HCT116 (cell line): ENCODE data around the gene SH3BP1. TPM values are rescaled to one million over a fixed set of nuclear protein-coding genes. Genes with fewer than 3 reads are reported as not detected.
A peak's percentile ranks its signal among the peaks of the same experiment; 100 is the strongest.

Experiments
- ATAC-seq: fragments of 200-7000 bp; cut with Tn5 transposase; 2 replicates; pipeline ENCODE4 v1.9.1; 2020; ENCODE audit warnings: mild to moderate bottlenecking, moderate library complexity
- BruUV-seq: library from RNA; stranded (reverse); fragments of 400-500 nt; replicated peaks from 2 replicates; lab custom pipeline; 2021; lab: Mats Ljungman, UMichigan
- CTCF ChIA-PET: fragments of 300-600 bp; sonication (Branson Sonifier 250); formaldehyde crosslinking; loops from one replicate; lab custom pipeline; 2021; ENCODE audit warnings: antibody characterized with exemption; lab: Charles Lee
- POLR2A ChIA-PET: fragments of 300-600, 350-600 bp; sonication (Branson Sonifier 250); formaldehyde crosslinking; loops from one replicate; lab custom pipeline; 2021; ENCODE audit warnings: antibody characterized with exemption; lab: Charles Lee
- RAD21 ChIA-PET, 2 experiments: fragments of 300-600 bp; sonication (Branson Sonifier 250); formaldehyde crosslinking; loops; one replicate each; lab custom pipeline; 2023; ENCODE audit warnings: low total read pairs in 2 of 2; ENCODE audit not compliant: uncharacterized antibody in 2 of 2, unreplicated experiment in 2 of 2, low non-redundant PET in 1 of 2; lab: Charles Lee
- DNase-seq: peaks from one replicate; pipeline ENCODE4 v3.0.0-alpha.2; 2010; ENCODE audit warnings: low read depth, low spot score
- H2AFZ ChIP-seq: fragments of 200-600 bp; shearing (Covaris generic), sonication (generic); 2 replicates; pipeline ENCODE4 v1.6.1; 2017; ENCODE audit warnings: low read depth, mixed run types, mixed read lengths, antibody characterized with exemption, low read length; ENCODE audit not compliant: poor library complexity, severe bottlenecking
- H3K27ac ChIP-seq: 2 replicates; pipeline ENCODE4 v1.5.1; 2012; ENCODE audit warnings: low read depth, low read length
- H3K27me3 ChIP-seq: fragments of 200-600 bp; sonication (generic); 2 replicates; pipeline ENCODE4 v1.6.1; 2016; ENCODE audit warnings: mixed run types, low read length, mixed read lengths; ENCODE audit not compliant: insufficient read depth
- H3K36me3 ChIP-seq, 2 experiments: fragments of 200-500 bp in 1 of 2; fragments of 200-600 bp in 1 of 2; sonication (Bioruptor generic) in 1 of 2; sonication (generic) in 1 of 2; 2 replicates each; pipeline versions ENCODE4 v1.5.1 to v1.6.1; 2014 to 2016; ENCODE audit warnings: low read length in 2 of 2, inconsistent platforms in 1 of 2, mixed read lengths in 1 of 2, mixed run types in 1 of 2; ENCODE audit not compliant: insufficient read depth in 2 of 2, control insufficient read depth in 1 of 2
- H3K4me1 ChIP-seq, 2 experiments: fragments of 200-600 bp in 1 of 2; sonication (generic) in 1 of 2; 2 replicates each; pipeline versions ENCODE4 v1.5.1 to v1.6.1; 2012 to 2017; ENCODE audit warnings: low read length in 2 of 2, inconsistent platforms in 1 of 2, mild to moderate bottlenecking in 1 of 2, mixed read lengths in 1 of 2, mixed run types in 1 of 2, moderate library complexity in 1 of 2; ENCODE audit not compliant: insufficient read depth in 2 of 2, control insufficient read depth in 1 of 2
- H3K4me2 ChIP-seq: fragments of 200-600 bp; sonication (generic); 2 replicates; pipeline ENCODE4 v1.6.1; 2017; ENCODE audit warnings: mixed run types, low read length, mixed read lengths
- H3K4me3 ChIP-seq, 2 experiments: fragments of 200-600 bp in 1 of 2; sonication (generic) in 1 of 2; replicated peaks in 1 of 2; 2 replicates each; pipeline ENCODE4 v1.5.1; 2011 to 2016; ENCODE audit warnings: low read length in 2 of 2, control low read depth in 1 of 2, low read depth in 1 of 2, mild to moderate bottlenecking in 1 of 2, mixed read lengths in 1 of 2, mixed run types in 1 of 2
- H3K79me2 ChIP-seq: fragments of 200-600 bp; sonication (generic); 2 replicates; pipeline ENCODE4 v1.6.1; 2017; ENCODE audit warnings: mild to moderate bottlenecking, mixed run types, low read length, moderate library complexity, mixed read lengths; ENCODE audit not compliant: insufficient read depth
- H3K9ac ChIP-seq: fragments of 200-600 bp; sonication (generic); 2 replicates; pipeline ENCODE4 v1.6.1; 2016; ENCODE audit warnings: low read length, mixed read lengths
- H3K9me2 ChIP-seq: fragments of 200-600 bp; sonication (generic), shearing (Covaris generic); 2 replicates; pipeline ENCODE4 v1.6.1; 2017; ENCODE audit warnings: mixed run types, mild to moderate bottlenecking, moderate library complexity; ENCODE audit not compliant: insufficient read depth
- H3K9me3 ChIP-seq, 2 experiments: fragments of 200-500 bp in 1 of 2; fragments of 200-600 bp in 1 of 2; sonication (Bioruptor generic) in 1 of 2; sonication (generic) in 1 of 2; 2 replicates each; pipeline ENCODE4 v1.6.1; 2014 to 2017; ENCODE audit warnings: low read length in 2 of 2, mixed read lengths in 2 of 2, inconsistent platforms in 1 of 2, low read depth in 1 of 2, mild to moderate bottlenecking in 1 of 2, mixed run types in 1 of 2, moderate library complexity in 1 of 2; ENCODE audit not compliant: control insufficient read depth in 1 of 2, insufficient read depth in 1 of 2
- H4K20me1 ChIP-seq: fragments of 200-600 bp; sonication (generic), shearing (Covaris generic); 2 replicates; pipeline ENCODE4 v1.6.1; 2017; ENCODE audit warnings: mixed run types, mild to moderate bottlenecking, moderate library complexity; ENCODE audit not compliant: insufficient read depth
- CTCF ChIP-seq, 3 experiments: fragments of 200-600 bp in 1 of 3; sonication (generic) in 1 of 3; IDR thresholded peaks in 2 of 3; conservative IDR thresholded peaks in 1 of 3; 2 replicates each; pipeline ENCODE4 v1.5.1; 2012 to 2017; ENCODE audit warnings: low read depth in 2 of 3, low read length in 2 of 3, antibody characterized with exemption in 1 of 3, borderline replicate concordance in 1 of 3, control low read depth in 1 of 3, mild to moderate bottlenecking in 1 of 3, mixed read lengths in 1 of 3, mixed run types in 1 of 3, moderate library complexity in 1 of 3; ENCODE audit not compliant: insufficient read depth in 1 of 3
- EZH2 ChIP-seq: fragments of 200-600 bp; sonication (generic); IDR thresholded peaks from 2 replicates; pipeline ENCODE4 v1.6.1; 2017; ENCODE audit warnings: antibody characterized with exemption, mixed run types
- REST ChIP-seq: IDR thresholded peaks from 2 replicates; pipeline ENCODE4 v1.6.1; 2012; ENCODE audit warnings: low read depth
- SP1 ChIP-seq: IDR thresholded peaks from 2 replicates; pipeline ENCODE4 v1.6.1; 2012; ENCODE audit warnings: low read depth
- SRF ChIP-seq: IDR thresholded peaks from 2 replicates; pipeline ENCODE4 v1.6.1; 2012; ENCODE audit warnings: low read depth
- YY1 ChIP-seq: IDR thresholded peaks from 2 replicates; pipeline ENCODE4 v1.6.1; 2011; ENCODE audit warnings: low read length, low read depth, moderate library complexity, mild to moderate bottlenecking; ENCODE audit not compliant: insufficient replicate concordance; ENCODE audit errors: extremely low read depth
- ZNF274 ChIP-seq: fragments of 200-500 bp; sonication (Bioruptor generic); IDR thresholded peaks from 2 replicates; pipeline ENCODE4 v1.6.1; 2014; ENCODE audit warnings: mild to moderate bottlenecking, low read depth, low read length, inconsistent platforms
- intact Hi-C: fragments of 100-400 bp; cut with micrococcal nuclease; formaldehyde crosslinking; loops from 2 replicates; pipeline ENCODE4 v1.10.0; 2022
- total RNA-seq: library from RNA; stranded (reverse); gene quantifications from one replicate; pipeline ENCODE4 v1.2.1, GENCODE V29; 2021; ENCODE audit not compliant: unreplicated experiment

Gene SH3BP1
- total RNA-seq, 1 experiment from 2014 or later = 48.4 TPM

GRCh38 chr22:37630839-37631435, 8.5 kb upstream of the SH3BP1 start:
- no TSS peak for BruUV-seq
- 0 out of 2 replicates have a peak, but pooled peaks have one; percentile 24 for ATAC-seq
- H3K4me1 ChIP-seq = peaks cover under 1 to 10% of the 10 kb centered on the region in 2 experiments; a peak in 2 of 4 replicates

More at GRCh38 chr22:37630839-37631435, 8.5 kb upstream of the SH3BP1 start:
- DNase-seq = no peak
- peaks cover 0 to 1% of the 10 kb centered on the region in 2 experiments; a peak in 2 of 4 replicates for H3K36me3 ChIP-seq
- CTCF ChIA-PET = interaction anchor here (5.6 kb wide), 1 partner anchor 13 kb away, joined by 30 read pairs; no protein-coding TSS in a partner anchor
- H3K9me3 ChIP-seq = no peaks in the 10 kb centered on the region
- H2AFZ ChIP-seq = no peak overlapping the region
- no peaks in the 10 kb centered on the region for H3K79me2 ChIP-seq
- H3K9ac ChIP-seq = no peak overlapping the region
- no peak overlapping the region for H3K27ac ChIP-seq
- no peaks in the 10 kb centered on the region for H4K20me1 ChIP-seq
- no peaks in the 10 kb centered on the region for H3K9me2 ChIP-seq
- no peak for TF ChIP-seq SP1
- TF ChIP-seq SRF = no peak
- no peak for TF ChIP-seq ZNF274
- no peak for TF ChIP-seq EZH2
- no peak for TF ChIP-seq YY1
- no peak for TF ChIP-seq REST
- TF ChIP-seq CTCF (IDR thresholded peaks at IDR 0.05 in 2 of 3, conservative IDR thresholded peaks at IDR 0.05 in 1 of 3; ENCODE audit: borderline replicate concordance in 1 of 3, insufficient read depth in 1 of 3, low read depth in 2 of 3, low read length in 2 of 3) = no peak
- intact Hi-C loops = no loop called here
- H3K27me3 ChIP-seq = no peaks in the 10 kb centered on the region
- no peak overlapping the region for H3K4me2 ChIP-seq
- H3K4me3 ChIP-seq = no peak overlapping the region
- RAD21 ChIA-PET = no interaction called here
- POLR2A ChIA-PET = no interaction called here
